ENCODE measurements around the gene MUC5AC. TPM values are rescaled to one million over a fixed set of nuclear protein-coding genes. Genes with fewer than 3 reads are reported as not detected.

The MUC5AC gene
- total RNA-seq, 2 experiments from 2014 or later, result not detected

GRCh38 chr11:1147792-1148191 lies 10.0 kb upstream of the MUC5AC start:
- H3K36me3 Mint-ChIP-seq (ENCODE audit: low read depth), result no peaks in the 10 kb centered on the region
- peaks cover 12 to 21% of the 10 kb centered on the region in 2 experiments for H3K9me3 ChIP-seq (ENCODE audit: control insufficient read depth in 1 of 2, insufficient read depth in 1 of 2, low read length in 2 of 2)
- TF ChIP-seq CTCF (IDR thresholded peaks at IDR 0.05), result no peak
- H3K36me3 ChIP-seq (ENCODE audit: insufficient read depth, low read length), result no peaks in the 10 kb centered on the region
- peaks cover 11% of the 10 kb centered on the region for H3K9me3 Mint-ChIP-seq
- H3K4me1 ChIP-seq (ENCODE audit: insufficient read depth, low read length), result peaks cover 5% of the 10 kb centered on the region
- DNase-seq (peak in 1 of 14 experiments; percentile 1), ATAC-seq (ENCODE audit: poor library complexity) (no peak)
- H3K27me3 Mint-ChIP-seq, result peaks cover 17% of the 10 kb centered on the region
- intact Hi-C loops (cut with DNase I, micrococcal nuclease), result no loop called here
- no peak overlapping the region for H3K27ac ChIP-seq (ENCODE audit: low read depth in 1 of 2, low read length in 2 of 2)
- no peaks in the 10 kb centered on the region for H3K4me1 Mint-ChIP-seq (ENCODE audit: low read depth)
- H3K27ac Mint-ChIP-seq, result no peak overlapping the region
- no peak overlapping the region for H3K4me3 ChIP-seq (ENCODE audit: low read length)
- no peak overlapping the region for H3K4me3 Mint-ChIP-seq
- CTCF ChIA-PET, result no interaction called here
- POLR2A ChIA-PET, result no interaction called here
- peaks cover 5 to 6% of the 10 kb centered on the region in 2 experiments for H3K27me3 ChIP-seq (ENCODE audit: control insufficient read depth in 1 of 2, insufficient read depth in 2 of 2, low read length in 2 of 2)

GRCh38 chr11:1148752-1149180 lies 9.0 kb upstream of the MUC5AC start:
- peaks cover 5 to 7% of the 10 kb centered on the region in 2 experiments for H3K27me3 ChIP-seq (ENCODE audit: control insufficient read depth in 1 of 2, insufficient read depth in 2 of 2, low read length in 2 of 2)
- H3K4me3 ChIP-seq (ENCODE audit: low read length), result no peak overlapping the region
- ChIA-PET CTCF (no interaction called here), POLR2A (no interaction called here)
- Mint-ChIP-seq H3K36me3 (ENCODE audit: low read depth) (no peaks in the 10 kb centered on the region), H3K27ac (no peak overlapping the region), H3K4me1 (ENCODE audit: low read depth) (no peaks in the 10 kb centered on the region), H3K4me3 (no peak overlapping the region), H3K27me3 (peaks cover 17% of the 10 kb centered on the region), H3K9me3 (peaks cover 2% of the 10 kb centered on the region)
- peak in 1 of 14 experiments; percentile 7 for DNase-seq
- intact Hi-C loops (cut with DNase I, micrococcal nuclease), result no loop called here
- TF ChIP-seq CTCF (IDR thresholded peaks at IDR 0.05), result no peak
- no peaks in the 10 kb centered on the region for H3K36me3 ChIP-seq (ENCODE audit: insufficient read depth, low read length)
- H3K4me1 ChIP-seq (ENCODE audit: insufficient read depth, low read length), result peaks cover 6% of the 10 kb centered on the region
- H3K9me3 ChIP-seq (ENCODE audit: control insufficient read depth in 1 of 2, insufficient read depth in 1 of 2, low read length in 2 of 2), result peaks cover 3 to 21% of the 10 kb centered on the region in 2 experiments
- no peak for ATAC-seq (ENCODE audit: poor library complexity)
- no peak overlapping the region for H3K27ac ChIP-seq (ENCODE audit: low read depth in 1 of 2, low read length in 2 of 2)

- ATAC-seq (ENCODE audit: poor library complexity), result no peak
- Mint-ChIP-seq H3K27me3 (peaks cover 17% of the 10 kb centered on the region), H3K9me3 (no peaks in the 10 kb centered on the region), H3K27ac (no peak overlapping the region), H3K4me3 (no peak overlapping the region), H3K4me1 (ENCODE audit: low read depth) (no peaks in the 10 kb centered on the region), H3K36me3 (ENCODE audit: low read depth) (no peaks in the 10 kb centered on the region)
- Histone ChIP-seq H3K4me1 (ENCODE audit: insufficient read depth, low read length) (peaks cover 6% of the 10 kb centered on the region), H3K36me3 (ENCODE audit: insufficient read depth, low read length) (no peaks in the 10 kb centered on the region), H3K27me3 (ENCODE audit: control insufficient read depth in 1 of 2, insufficient read depth in 2 of 2, low read length in 2 of 2) (peaks cover 5 to 7% of the 10 kb centered on the region in 2 experiments), H3K4me3 (ENCODE audit: low read length) (no peak overlapping the region), H3K27ac (ENCODE audit: low read depth in 1 of 2, low read length in 2 of 2) (no peak overlapping the region), H3K9me3 (ENCODE audit: control insufficient read depth in 1 of 2, insufficient read depth in 1 of 2, low read length in 2 of 2) (peaks cover 0 to 28% of the 10 kb centered on the region in 2 experiments)
- no peak for TF ChIP-seq CTCF (IDR thresholded peaks at IDR 0.05)
- POLR2A ChIA-PET, result no interaction called here
- intact Hi-C loops (cut with DNase I, micrococcal nuclease), result no loop called here
- peak in 1 of 14 experiments; percentile 3 for DNase-seq
- CTCF ChIA-PET, result no interaction called here
Measured at GRCh38 chr11:1149545-1149944, 8.2 kb upstream of the MUC5AC start.
